SH-SY5Y (cell line): ENCODE results near the gene RNF14.

Source experiments
- GATA2 ChIP-seq: IDR thresholded peaks from 2 replicates; pipeline ENCODE4 v1.6.1; 2011; ENCODE audit warnings: mild to moderate bottlenecking, low read depth, low read length
- GATA3 ChIP-seq: IDR thresholded peaks from 2 replicates; pipeline ENCODE4 v1.6.1; 2011; ENCODE audit warnings: low read depth, mild to moderate bottlenecking, low read length, moderate library complexity

DNA sequence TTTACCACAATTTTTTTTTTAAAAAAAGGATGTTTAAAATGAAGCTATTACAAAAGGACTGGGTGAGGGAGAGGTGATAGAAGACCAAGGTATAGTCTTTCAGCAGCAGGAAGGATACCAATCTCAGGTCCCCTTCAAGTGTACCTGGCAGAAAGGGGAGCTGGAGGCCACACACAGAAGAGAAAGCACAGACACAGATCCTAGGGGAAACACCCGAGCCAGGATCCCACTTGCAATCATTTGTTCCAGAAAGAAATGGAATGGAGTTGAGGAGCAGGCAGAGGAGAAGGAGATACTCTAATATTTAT lies 38.3 kb downstream of the RNF14 start:
- no peak for TF ChIP-seq GATA2
- no peak for TF ChIP-seq GATA3
